ENCODE measurements around the gene BZW2. TPM values are rescaled to one million over a fixed set of nuclear protein-coding genes. Genes with fewer than 3 reads are reported as not detected.
A peak's percentile ranks its signal among the peaks of the same experiment; 100 is the strongest.

BZW2 gene
- total and polyA plus RNA-seq, 4 donors: 32.4 to 53.7 (median 46.1) TPM

- peaks cover 0 to 12% (median 7%) of the 10 kb centered on the region in 4 donors for H3K36me3 ChIP-seq (ENCODE audit: control insufficient read depth in 4 of 4, insufficient read depth in 4 of 4, low read length in 4 of 4)
- H3K9ac ChIP-seq (ENCODE audit: insufficient read depth in 1 of 2, low read length in 2 of 2): no peak overlapping the region
- peaks cover 0 to 31% (median 15%) of the 10 kb centered on the region in 5 donors for H3K4me1 ChIP-seq (ENCODE audit: control insufficient read depth in 5 of 5, insufficient read depth in 5 of 5, low read length in 5 of 5)
- H3K27me3 ChIP-seq (ENCODE audit: control insufficient read depth in 3 of 3, insufficient read depth in 3 of 3, low read length in 2 of 3): no peaks in the 10 kb centered on the region
- DNase-seq (no peak), ATAC-seq (ENCODE audit: insufficient read depth, low FRiP score) (no peak)
- 46 to 59% methylated on average over 4 of the region's 4 CpGs for WGBS, 2 donors
- H3K27ac ChIP-seq (ENCODE audit: low read depth in 1 of 2, low read length in 1 of 2): no peak overlapping the region
- no peak overlapping the region for H3K4me3 ChIP-seq
- TF ChIP-seq, protein P1, sequence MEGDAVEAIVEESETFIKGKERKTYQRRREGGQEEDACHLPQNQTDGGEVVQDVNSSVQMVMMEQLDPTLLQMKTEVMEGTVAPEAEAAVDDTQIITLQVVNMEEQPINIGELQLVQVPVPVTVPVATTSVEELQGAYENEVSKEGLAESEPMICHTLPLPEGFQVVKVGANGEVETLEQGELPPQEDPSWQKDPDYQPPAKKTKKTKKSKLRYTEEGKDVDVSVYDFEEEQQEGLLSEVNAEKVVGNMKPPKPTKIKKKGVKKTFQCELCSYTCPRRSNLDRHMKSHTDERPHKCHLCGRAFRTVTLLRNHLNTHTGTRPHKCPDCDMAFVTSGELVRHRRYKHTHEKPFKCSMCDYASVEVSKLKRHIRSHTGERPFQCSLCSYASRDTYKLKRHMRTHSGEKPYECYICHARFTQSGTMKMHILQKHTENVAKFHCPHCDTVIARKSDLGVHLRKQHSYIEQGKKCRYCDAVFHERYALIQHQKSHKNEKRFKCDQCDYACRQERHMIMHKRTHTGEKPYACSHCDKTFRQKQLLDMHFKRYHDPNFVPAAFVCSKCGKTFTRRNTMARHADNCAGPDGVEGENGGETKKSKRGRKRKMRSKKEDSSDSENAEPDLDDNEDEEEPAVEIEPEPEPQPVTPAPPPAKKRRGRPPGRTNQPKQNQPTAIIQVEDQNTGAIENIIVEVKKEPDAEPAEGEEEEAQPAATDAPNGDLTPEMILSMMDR (IDR thresholded peaks at IDR 0.05; ENCODE audit: control extremely low read depth, extremely low read depth): no peak
- no peaks in the 10 kb centered on the region for H3K9me3 ChIP-seq (ENCODE audit: control insufficient read depth in 4 of 4, insufficient read depth in 3 of 4, low read length in 3 of 4)
Observed at GRCh38 chr7:16634271-16634738, 11.7 kb upstream of the BZW2 start.

DNA sequence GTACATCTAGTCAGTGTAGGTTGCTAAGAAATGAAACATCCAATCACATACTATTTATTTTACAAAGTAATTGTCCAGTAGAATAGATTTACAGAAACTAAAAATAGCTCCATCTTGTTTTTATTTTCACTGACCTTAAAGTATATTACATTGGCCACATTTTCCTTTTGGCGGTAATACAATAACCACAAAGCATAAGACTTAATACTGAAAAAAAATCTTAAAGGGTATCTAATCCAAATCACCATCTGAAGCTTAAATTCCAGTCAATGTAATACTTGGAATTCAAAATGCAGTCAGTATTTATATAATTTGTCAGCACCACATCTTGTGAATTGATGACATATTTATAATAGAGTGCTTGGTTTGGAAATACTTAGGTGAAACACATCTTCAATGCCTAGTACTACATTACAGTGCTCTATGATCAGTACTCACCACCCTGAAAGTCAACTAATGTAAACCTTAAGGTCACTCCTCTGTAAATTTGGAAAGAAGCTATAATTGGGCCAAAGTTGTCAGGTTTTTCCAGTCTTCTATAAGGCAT lies 9.4 kb upstream of the BZW2 start:
- H3K27ac ChIP-seq (ENCODE audit: low read depth in 1 of 2, low read length in 1 of 2): peak overlapping the region in 1 of 2 donors; percentile 33
- ATAC-seq (ENCODE audit: insufficient read depth, low FRiP score): no peak
- H3K4me1 ChIP-seq (ENCODE audit: control insufficient read depth in 5 of 5, insufficient read depth in 5 of 5, low read length in 5 of 5): peaks cover 0 to 31% (median 15%) of the 10 kb centered on the region in 5 donors
- TF ChIP-seq, protein P1 (IDR thresholded peaks at IDR 0.05; ENCODE audit: control extremely low read depth, extremely low read depth): no peak
- H3K36me3 ChIP-seq (ENCODE audit: control insufficient read depth in 4 of 4, insufficient read depth in 4 of 4, low read length in 4 of 4): peaks cover 0 to 13% (median 5%) of the 10 kb centered on the region in 4 donors
- WGBS, 2 donors: 76 to 81% methylated on average over 1 of the region's 1 CpG
- H3K27me3 ChIP-seq (ENCODE audit: control insufficient read depth in 3 of 3, insufficient read depth in 3 of 3, low read length in 2 of 3): no peaks in the 10 kb centered on the region
- H3K4me3 ChIP-seq: no peak overlapping the region
- DNase-seq: peak in 2 of 3 donors; percentile 72 to 78
- no peaks in the 10 kb centered on the region for H3K9me3 ChIP-seq (ENCODE audit: control insufficient read depth in 4 of 4, insufficient read depth in 3 of 4, low read length in 3 of 4)
- no peak overlapping the region for H3K9ac ChIP-seq (ENCODE audit: insufficient read depth in 1 of 2, low read length in 2 of 2)

- no peaks in the 10 kb centered on the region for H3K9me3 ChIP-seq (ENCODE audit: control insufficient read depth in 4 of 4, insufficient read depth in 3 of 4, low read length in 3 of 4)
- WGBS, 2 donors: 82 to 84% methylated on average over 5 of the region's 5 CpGs
- no peak overlapping the region for H3K9ac ChIP-seq (ENCODE audit: insufficient read depth in 1 of 2, low read length in 2 of 2)
- no peak overlapping the region for H3K27ac ChIP-seq (ENCODE audit: low read depth in 1 of 2, low read length in 1 of 2)
- H3K4me3 ChIP-seq: no peak overlapping the region
- peak in 1 of 3 donors; percentile 17 for DNase-seq
- TF ChIP-seq, protein P1 (IDR thresholded peaks at IDR 0.05; ENCODE audit: control extremely low read depth, extremely low read depth): no peak
- H3K4me1 ChIP-seq (ENCODE audit: control insufficient read depth in 5 of 5, insufficient read depth in 5 of 5, low read length in 5 of 5): peaks cover 0 to 31% (median 15%) of the 10 kb centered on the region in 5 donors
- peaks cover 0 to 13% (median 5%) of the 10 kb centered on the region in 4 donors for H3K36me3 ChIP-seq (ENCODE audit: control insufficient read depth in 4 of 4, insufficient read depth in 4 of 4, low read length in 4 of 4)
- no peak for ATAC-seq (ENCODE audit: insufficient read depth, low FRiP score)
- no peaks in the 10 kb centered on the region for H3K27me3 ChIP-seq (ENCODE audit: control insufficient read depth in 3 of 3, insufficient read depth in 3 of 3, low read length in 2 of 3)
Observed at GRCh38 chr7:16637379-16637778, 8.6 kb upstream of the BZW2 start.
